HG02678 (cell line): ENCODE results near the gene SPATS2.
"Not testable (repeated sequence)": the region's sequence is repeated elsewhere in the genome, so short reads cannot be mapped to it uniquely, and the experiment has no call there.

Source experiments
- ATAC-seq: cut with Tn5 transposase; IDR thresholded peaks from one replicate; pipeline ENCODE4 v1.9.1; 2021; ENCODE audit warnings: mild to moderate bottlenecking, moderate library complexity; ENCODE audit not compliant: unreplicated experiment

Gene SPATS2

GRCh38 chr12:49403971-49404450 is 36.7 kb downstream of the SPATS2 start:
- no peak for ATAC-seq

- ATAC-seq: no peak
These were observed 37.7 kb downstream of the SPATS2 start for GRCh38 chr12:49404956-49405355.

GRCh38 chr12:49410818-49411217 is 43.6 kb downstream of the SPATS2 start:
- ATAC-seq: no peak

GRCh38 chr12:49413010-49413409 is 45.7 kb downstream of the SPATS2 start:
- ATAC-seq: no peak

DNA sequence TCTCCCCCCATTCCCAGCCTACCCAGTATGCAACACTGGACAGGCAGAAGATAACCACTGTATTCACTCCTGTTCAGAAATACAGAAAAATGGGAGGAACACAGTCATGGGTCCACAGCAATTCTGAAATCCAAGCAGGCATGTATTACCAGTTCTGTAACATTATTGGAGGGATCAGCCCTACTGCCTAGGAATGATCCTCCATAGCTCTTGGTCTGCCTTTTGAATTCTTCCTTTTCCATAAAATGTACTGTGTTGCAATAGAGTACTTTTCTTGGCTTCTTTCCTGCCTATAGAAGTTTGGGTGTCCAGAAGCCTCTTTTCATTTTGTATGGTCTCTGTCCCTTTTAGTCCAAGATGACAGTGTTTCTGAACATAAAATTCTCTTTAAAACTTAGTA is 46.5 kb downstream of the SPATS2 start:
- ATAC-seq: no peak

- no peak for ATAC-seq
These were observed 47.1 kb downstream of the SPATS2 start for GRCh38 chr12:49414364-49414763.

- ATAC-seq: no peak
These were observed 48.3 kb downstream of the SPATS2 start for GRCh38 chr12:49415521-49415970.

DNA sequence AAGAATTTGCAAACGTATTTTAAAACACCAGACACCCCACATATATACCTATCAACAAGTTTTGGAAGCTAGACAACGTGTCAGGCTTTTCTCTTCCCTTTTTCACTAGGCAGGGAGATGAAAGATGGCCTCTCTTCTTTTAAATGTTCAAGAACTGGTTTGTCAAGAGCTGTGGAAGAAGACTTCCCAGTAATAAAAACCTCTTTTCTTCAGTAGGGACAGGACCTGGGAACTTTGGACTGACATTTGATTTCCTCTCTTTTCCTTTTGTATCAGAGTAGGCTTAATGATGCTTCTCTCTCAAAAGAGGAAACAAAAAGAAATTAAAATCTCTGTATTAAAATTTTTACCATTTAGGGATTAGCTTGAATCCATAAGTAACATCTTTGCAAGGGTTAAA is 49.6 kb downstream of the SPATS2 start:
- ATAC-seq: no peak

GRCh38 chr12:49417558-49417957 is 50.3 kb downstream of the SPATS2 start:
- no peak for ATAC-seq

DNA sequence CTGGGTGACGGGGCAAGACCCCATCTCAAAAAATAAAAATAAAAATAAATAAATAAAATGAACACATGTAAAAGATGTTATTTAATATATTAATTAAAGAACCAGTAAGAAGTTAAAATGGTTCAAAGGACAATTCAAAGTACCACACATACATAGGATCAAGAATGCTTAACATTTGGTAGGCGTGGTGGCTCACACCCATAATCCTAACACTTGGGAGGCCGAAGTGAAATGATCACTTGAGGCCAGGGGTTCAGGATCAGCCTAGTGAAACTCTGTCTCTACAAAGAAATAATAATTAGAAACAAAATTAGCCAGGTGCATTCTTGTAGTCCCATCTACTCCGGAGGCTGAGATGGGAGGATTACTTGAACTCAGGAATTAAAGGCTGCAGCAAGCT is 53.3 kb downstream of the SPATS2 start:
- ATAC-seq: no peak

DNA sequence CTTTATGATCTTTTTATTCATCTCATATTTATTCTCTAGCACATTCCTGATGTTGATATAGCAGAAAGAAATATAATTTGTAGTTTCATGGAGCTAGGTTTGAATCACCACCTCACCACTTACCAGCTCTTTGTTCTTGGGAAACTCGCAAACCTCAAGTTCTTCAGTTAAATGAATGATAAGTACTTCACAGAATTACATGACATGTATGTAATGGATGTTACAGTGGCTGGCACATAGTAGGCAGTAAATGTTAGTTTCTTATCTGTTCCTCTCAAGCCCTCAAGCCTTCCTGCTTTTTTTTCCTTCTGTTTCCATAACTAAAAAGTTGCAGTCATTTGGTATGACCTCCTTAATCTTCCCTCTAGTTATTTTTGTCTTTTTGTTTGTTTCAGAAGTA is 54.9 kb downstream of the SPATS2 start:
- ATAC-seq: no peak

DNA sequence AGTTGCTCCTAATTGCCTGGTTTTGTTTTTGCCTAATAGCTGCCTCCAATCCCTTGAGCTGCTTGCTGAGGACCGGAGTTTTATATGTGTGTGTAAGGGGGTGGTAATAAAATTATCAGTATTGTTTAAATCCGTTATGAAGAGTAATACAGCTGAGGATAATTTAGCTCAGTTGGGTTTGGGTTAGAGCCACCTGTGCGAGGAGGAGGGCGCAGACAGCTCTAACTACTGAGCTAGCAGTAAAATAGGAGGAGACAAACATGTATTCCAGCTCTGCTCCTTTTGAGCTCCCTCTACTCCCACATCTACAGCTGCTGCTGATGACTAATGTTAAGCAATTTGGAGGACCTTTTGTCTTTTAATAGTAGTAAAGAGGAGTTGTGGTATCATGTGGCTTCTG is 61.5 kb downstream of the SPATS2 start:
- ATAC-seq: peak; percentile 34

GRCh38 chr12:49432616-49433015 is 65.4 kb downstream of the SPATS2 start:
- ATAC-seq: no peak

GRCh38 chr12:49436799-49437198 is 69.5 kb downstream of the SPATS2 start:
- not testable (repeated sequence) for ATAC-seq

GRCh38 chr12:49439042-49439441 is 71.8 kb downstream of the SPATS2 start:
- ATAC-seq: no peak

DNA sequence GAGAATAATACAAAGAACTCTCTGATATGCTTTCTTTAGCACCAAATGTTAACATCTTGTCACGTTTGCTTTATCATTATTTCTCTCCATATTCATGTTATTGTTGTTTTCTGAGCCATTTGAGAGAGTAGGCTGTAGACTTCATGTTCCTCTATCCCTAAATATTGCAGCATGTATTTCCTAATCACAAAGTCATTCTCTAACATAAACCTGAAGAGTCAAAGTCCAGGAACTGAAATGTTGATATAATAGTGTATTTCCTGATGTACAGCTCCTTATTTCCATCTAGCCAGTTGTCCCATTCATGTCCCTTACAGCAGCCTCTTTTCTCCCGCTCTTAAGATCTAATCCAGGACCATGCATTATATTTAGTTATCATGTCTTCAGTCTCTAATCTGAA is 72.8 kb downstream of the SPATS2 start:
- ATAC-seq: no peak

DNA sequence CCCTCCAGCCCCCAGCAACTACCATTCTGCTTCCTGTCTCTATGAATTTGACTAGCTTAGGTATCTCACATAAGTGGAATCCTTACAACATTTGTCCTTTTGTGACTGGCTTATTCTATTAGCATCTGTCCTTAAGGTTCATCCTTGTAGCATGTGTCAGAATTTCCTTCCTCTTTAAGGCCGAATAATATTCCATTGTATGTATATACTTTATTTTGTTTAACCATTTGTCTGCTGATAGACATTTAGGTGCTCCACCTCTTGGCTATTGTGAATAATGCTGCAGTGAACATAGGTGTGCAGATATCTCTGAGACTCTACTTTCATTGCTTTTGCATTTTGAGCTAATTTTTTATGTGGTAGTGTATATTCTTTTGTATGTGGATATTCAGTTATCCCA is 75.7 kb downstream of the SPATS2 start:
- no peak for ATAC-seq

GRCh38 chr12:49446571-49446970 is 79.3 kb downstream of the SPATS2 start:
- no peak for ATAC-seq

- ATAC-seq: no peak
These were observed 81.6 kb downstream of the SPATS2 start for GRCh38 chr12:49448858-49449257.

DNA sequence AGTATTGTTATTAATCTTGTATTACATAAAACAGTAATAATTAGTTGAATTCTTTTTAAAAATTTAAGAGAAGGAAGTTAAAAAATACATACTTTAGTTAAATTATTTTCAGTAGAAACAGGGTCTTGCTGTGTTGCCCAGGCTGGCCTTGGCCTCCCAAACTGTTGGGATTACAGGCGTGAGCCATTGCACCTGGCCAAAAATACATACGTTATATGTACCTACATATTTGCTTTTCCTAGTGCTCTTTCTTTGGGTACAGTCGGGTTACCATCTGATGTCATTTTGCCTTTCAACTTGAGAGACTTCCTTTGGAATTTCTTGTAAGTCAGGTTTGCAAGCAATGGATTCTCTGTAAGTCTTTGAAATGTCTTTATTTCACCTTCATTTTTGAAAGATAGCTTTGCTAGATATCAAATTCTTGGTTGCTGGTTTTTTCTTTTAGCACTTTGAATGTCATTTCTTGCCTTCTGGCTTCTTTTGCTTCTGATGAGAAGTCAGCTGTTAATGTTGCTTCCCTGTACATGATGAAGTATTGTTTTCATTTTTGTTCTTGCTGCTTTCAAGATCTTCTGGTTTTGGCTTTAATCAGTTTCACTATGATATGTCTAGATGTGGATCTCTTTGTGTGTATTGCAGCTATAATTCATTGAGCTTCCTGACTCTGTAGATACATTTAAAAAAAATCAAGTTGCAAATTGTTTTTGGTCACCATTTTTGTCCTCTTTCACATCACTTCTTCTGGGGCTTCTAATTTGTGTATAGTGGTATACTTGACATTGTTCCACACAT is 84.4 kb downstream of the SPATS2 start:
- ATAC-seq: peak; percentile 76

DNA sequence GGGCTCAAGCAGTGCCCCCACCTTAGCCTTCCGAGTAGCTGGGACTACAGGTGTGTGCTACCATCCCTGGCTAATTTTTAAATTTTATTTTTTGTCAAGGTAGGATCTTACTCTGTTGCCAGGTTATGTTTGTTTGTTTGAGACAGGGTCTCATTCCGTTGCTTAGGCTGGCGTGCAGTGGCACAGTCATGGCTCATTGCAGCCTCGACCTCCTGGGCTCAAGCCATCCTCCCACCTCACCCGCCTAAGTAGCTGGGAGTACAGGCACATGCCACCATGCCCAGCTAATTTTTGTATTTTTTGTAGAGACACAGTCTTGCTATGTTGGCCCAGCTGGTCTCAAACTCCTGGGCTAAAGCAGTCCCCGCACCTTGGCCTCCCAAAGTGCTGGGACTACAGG is 88.2 kb downstream of the SPATS2 start:
- no peak for ATAC-seq

- ATAC-seq: no peak
These were observed 88.9 kb downstream of the SPATS2 start for GRCh38 chr12:49456131-49456679.

DNA sequence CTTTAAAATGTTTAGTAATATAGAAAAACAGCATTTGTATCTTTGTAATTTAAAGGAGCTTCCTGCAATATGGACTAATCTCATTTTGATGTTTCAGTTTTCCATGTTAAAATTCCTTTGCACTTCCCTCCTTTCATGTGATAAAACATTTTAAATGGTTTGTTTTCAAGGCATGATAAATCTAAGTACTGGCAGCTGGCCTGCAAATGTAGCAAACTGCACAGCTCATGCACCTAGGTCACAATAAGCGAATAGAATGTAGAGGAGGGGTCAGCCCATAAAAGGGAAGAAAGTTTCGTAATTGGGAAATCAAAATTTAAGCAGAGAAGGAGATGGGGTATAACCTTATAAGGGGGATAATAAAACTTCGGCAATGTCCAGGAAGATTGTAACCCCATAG is 91.6 kb downstream of the SPATS2 start:
- ATAC-seq: no peak
